ENCODE measurements around the gene GDAP1L1.

GDAP1L1 gene

GRCh38 chr20:44255942-44256341, 8.8 kb downstream of the GDAP1L1 start:
- Mint-ChIP-seq H3K27ac (no peak overlapping the region), H3K4me3 (no peak overlapping the region), H3K36me3 (ENCODE audit: low read depth) (no peaks in the 10 kb centered on the region), H3K27me3 (ENCODE audit: low read depth) (no peaks in the 10 kb centered on the region), H3K4me1 (ENCODE audit: low read depth) (no peaks in the 10 kb centered on the region), H3K9me3 (no peaks in the 10 kb centered on the region)

DNA sequence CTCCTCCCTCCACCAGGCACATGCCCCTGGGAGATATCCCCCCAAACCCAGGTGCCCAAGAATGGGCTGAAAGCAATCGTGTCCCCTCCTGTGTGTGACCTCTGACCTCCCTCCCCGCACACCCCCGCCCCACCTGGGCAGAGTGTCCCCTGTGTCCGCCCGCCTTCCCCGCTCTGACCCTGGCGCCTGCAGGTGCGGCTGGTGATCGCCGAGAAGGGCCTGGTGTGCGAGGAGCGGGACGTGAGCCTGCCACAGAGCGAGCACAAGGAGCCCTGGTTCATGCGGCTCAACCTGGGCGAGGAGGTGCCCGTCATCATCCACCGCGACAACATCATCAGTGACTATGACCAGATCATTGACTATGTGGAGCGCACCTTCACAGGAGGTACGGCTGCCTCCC, 9.9 kb downstream of the GDAP1L1 start:
- H3K9me3 Mint-ChIP-seq = no peaks in the 10 kb centered on the region

DNA sequence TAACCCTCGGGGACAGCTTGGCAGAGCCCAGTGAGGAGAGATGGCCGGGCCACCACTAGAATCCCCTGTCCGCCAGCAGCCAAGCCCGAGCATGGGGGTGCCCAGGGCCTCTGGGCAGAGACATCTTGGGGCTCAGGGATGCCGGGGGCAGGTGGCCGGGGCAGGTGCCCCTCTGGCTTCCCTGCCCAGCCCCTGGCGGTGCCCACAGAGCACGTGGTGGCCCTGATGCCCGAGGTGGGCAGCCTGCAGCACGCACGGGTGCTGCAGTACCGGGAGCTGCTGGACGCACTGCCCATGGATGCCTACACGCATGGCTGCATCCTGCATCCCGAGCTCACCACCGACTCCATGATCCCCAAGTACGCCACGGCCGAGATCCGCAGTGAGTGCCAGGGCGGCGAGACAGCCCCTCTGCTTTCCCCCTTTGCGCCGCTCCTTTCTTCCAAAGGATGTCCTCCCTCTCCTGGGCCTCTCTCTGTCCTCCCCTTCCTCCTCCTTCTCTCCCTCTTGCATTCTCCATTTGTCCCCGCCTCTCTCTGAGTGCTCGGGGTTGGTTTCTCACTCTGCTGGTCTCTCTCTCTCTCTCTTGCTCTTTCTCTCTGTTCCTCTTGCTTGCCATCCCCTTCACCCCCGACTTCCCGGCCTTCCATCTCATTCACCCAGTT, 11.2 kb downstream of the GDAP1L1 start:
- Mint-ChIP-seq H3K36me3 (ENCODE audit: low read depth) (no peaks in the 10 kb centered on the region), H3K9me3 (no peaks in the 10 kb centered on the region), H3K4me1 (ENCODE audit: low read depth) (no peaks in the 10 kb centered on the region), H3K4me3 (no peak overlapping the region), H3K27ac (no peak overlapping the region), H3K27me3 (ENCODE audit: low read depth) (no peaks in the 10 kb centered on the region)

More for the DNA sequence above, 9.9 kb downstream of the GDAP1L1 start:
- no peaks in the 10 kb centered on the region for H3K27me3 Mint-ChIP-seq (ENCODE audit: low read depth)
- no peaks in the 10 kb centered on the region for H3K4me1 Mint-ChIP-seq (ENCODE audit: low read depth)
- no peak overlapping the region for H3K27ac Mint-ChIP-seq
- no peaks in the 10 kb centered on the region for H3K36me3 Mint-ChIP-seq (ENCODE audit: low read depth)
- H3K4me3 Mint-ChIP-seq = no peak overlapping the region

DNA sequence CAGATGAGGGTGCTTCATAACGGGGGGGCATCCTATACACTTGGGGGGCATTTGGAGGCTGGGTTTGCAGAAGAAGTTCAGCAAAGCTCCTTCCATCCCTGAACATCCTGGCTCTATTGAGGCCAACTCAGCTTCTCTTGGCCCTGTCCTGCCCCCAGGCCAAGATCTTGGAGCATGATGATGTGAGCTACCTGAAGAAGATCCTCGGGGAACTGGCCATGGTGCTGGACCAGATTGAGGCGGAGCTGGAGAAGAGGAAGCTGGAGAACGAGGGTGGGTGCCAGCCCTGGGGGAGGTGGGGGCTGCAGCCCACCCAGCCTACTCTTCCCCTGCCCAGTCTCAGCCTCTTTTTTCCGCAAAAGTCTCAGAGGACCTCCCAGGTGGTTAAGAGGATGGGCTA, 17.2 kb downstream of the GDAP1L1 start:
- H3K27me3 Mint-ChIP-seq (ENCODE audit: low read depth) = no peaks in the 10 kb centered on the region
- H3K27ac Mint-ChIP-seq = no peak overlapping the region
- H3K9me3 Mint-ChIP-seq = no peaks in the 10 kb centered on the region
- no peaks in the 10 kb centered on the region for H3K4me1 Mint-ChIP-seq (ENCODE audit: low read depth)
- H3K36me3 Mint-ChIP-seq (ENCODE audit: low read depth) = no peaks in the 10 kb centered on the region
- H3K4me3 Mint-ChIP-seq = no peak overlapping the region

- Mint-ChIP-seq H3K27ac (no peak overlapping the region), H3K4me3 (no peak overlapping the region), H3K9me3 (no peaks in the 10 kb centered on the region)
Observed at GRCh38 chr20:44268802-44269201, 21.7 kb downstream of the GDAP1L1 start.

GRCh38 chr20:44271915-44272663, 25.0 kb downstream of the GDAP1L1 start:
- no peak overlapping the region for H3K27ac Mint-ChIP-seq
- no peaks in the 10 kb centered on the region for H3K9me3 Mint-ChIP-seq
- H3K27me3 Mint-ChIP-seq (ENCODE audit: low read depth) = no peaks in the 10 kb centered on the region
- no peak overlapping the region for H3K4me3 Mint-ChIP-seq
- no peaks in the 10 kb centered on the region for H3K36me3 Mint-ChIP-seq (ENCODE audit: low read depth)
- H3K4me1 Mint-ChIP-seq (ENCODE audit: low read depth) = no peaks in the 10 kb centered on the region

More at GRCh38 chr20:44268802-44269201, 21.7 kb downstream of the GDAP1L1 start:
- H3K4me1 Mint-ChIP-seq (ENCODE audit: low read depth) = no peaks in the 10 kb centered on the region
- no peaks in the 10 kb centered on the region for H3K36me3 Mint-ChIP-seq (ENCODE audit: low read depth)
- no peaks in the 10 kb centered on the region for H3K27me3 Mint-ChIP-seq (ENCODE audit: low read depth)

DNA sequence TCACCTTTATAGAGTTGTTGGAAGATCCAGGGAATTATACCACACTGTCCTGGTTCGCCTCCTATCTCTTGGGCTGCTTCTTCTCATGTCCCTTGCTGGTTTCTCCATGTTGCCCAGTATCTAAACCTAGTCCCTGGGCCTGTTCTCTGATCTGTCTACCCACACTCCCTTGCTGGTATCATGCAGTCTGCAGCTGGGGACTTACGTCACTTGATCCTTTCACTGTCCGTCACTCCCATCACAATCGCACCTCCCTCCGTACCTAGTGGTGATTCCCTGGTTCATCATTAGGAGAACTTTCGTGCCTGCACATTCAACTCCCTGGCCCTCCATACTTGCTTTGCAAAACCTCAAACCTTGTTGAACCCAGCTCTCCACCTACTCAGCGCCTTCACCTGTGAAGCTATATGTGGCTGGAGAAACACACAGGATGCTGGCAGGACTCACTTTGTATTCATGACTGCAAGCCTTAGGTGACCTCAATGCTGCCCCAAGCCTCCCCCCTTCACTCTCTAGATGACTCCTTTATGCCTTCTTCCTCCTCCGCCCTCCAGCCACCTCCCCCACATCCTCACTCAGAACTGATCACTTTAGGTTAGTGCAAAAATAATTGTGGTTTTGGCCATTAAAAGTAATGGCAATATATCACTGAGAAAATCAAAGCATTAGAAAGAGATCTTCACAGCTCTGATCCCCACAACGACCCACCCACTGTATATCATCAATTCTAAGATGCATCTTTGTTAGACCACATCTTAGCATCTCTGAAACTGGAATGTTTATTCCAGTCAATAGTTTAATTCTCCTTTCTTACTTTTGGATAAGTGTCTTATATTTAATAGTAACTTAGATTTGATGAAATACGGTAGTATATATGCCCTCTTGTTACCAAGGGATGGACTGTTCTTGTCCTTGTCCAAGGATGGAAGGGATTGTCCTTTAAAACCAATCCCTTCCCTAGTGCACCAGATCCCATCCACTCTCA, 26.4 kb downstream of the GDAP1L1 start:
- H3K4me3 Mint-ChIP-seq = no peak overlapping the region
- H3K4me1 Mint-ChIP-seq (ENCODE audit: low read depth) = no peaks in the 10 kb centered on the region
- H3K36me3 Mint-ChIP-seq (ENCODE audit: low read depth) = no peaks in the 10 kb centered on the region
- no peak overlapping the region for H3K27ac Mint-ChIP-seq
- H3K27me3 Mint-ChIP-seq (ENCODE audit: low read depth) = no peaks in the 10 kb centered on the region
- H3K9me3 Mint-ChIP-seq = no peaks in the 10 kb centered on the region

DNA sequence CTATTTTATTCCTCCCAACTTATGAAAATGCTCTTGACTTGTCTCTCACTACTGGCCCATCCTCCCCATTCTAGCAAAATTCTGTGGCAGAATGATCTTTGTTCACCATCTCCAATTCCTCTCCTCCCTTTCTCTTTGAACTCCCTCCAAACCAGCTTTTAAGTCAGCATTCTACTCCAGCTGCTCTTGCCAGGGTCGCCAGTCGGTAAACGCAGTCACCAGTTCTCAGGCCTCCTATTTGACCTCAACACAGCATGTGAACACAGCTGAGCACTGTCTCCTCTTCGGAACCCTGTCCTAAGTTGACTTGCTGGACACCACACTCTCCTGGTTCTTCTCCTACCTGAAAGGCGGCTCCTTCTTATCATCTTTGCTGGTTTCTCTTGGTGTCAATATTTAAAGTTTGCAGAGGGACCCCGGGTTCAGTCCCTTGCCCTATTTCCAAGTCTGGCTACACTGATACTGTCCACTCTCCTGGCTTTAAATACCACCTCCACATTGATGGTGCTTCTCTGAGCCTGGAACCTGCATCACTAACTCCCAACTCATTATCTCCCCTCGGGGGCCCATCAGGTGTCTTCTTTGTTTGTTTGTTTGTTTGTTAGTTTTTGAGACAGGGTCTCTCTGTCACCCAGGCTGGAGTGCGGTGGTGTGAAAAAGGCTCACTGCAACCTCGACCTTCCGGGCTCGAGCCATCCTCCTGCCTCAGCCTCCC, 27.4 kb downstream of the GDAP1L1 start:
- H3K27me3 Mint-ChIP-seq (ENCODE audit: low read depth) = no peaks in the 10 kb centered on the region
- no peaks in the 10 kb centered on the region for H3K4me1 Mint-ChIP-seq (ENCODE audit: low read depth)
- H3K27ac Mint-ChIP-seq = no peak overlapping the region
- H3K36me3 Mint-ChIP-seq (ENCODE audit: low read depth) = no peaks in the 10 kb centered on the region
- H3K9me3 Mint-ChIP-seq = no peaks in the 10 kb centered on the region
- H3K4me3 Mint-ChIP-seq = no peak overlapping the region

DNA sequence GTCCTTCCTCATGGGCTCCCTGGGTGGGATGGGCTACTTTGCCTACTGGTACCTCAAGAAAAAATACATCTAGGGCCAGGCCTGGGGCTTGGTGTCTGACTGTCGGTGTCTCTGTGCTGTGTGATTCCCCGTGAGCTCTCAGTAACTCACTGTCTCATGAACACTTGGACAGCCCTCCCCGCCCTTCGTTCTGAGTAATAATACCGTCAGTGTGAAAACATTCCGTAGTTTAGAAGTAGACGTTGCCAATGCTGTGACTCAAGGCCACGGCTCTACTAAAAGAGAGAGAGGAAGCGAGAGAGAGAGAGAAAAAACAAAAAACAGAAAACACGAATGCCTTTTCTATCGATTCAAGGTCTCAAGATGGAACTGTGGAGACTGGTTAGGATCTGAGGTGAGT, 32.1 kb downstream of the GDAP1L1 start:
- no peaks in the 10 kb centered on the region for H3K4me1 Mint-ChIP-seq (ENCODE audit: low read depth)
- no peaks in the 10 kb centered on the region for H3K9me3 Mint-ChIP-seq
- no peak overlapping the region for H3K4me3 Mint-ChIP-seq
- no peaks in the 10 kb centered on the region for H3K36me3 Mint-ChIP-seq (ENCODE audit: low read depth)
- no peaks in the 10 kb centered on the region for H3K27me3 Mint-ChIP-seq (ENCODE audit: low read depth)
- no peak overlapping the region for H3K27ac Mint-ChIP-seq

GRCh38 chr20:44280387-44280786, 33.3 kb downstream of the GDAP1L1 start:
- Mint-ChIP-seq H3K4me3 (no peak overlapping the region), H3K9me3 (no peaks in the 10 kb centered on the region), H3K36me3 (ENCODE audit: low read depth) (no peaks in the 10 kb centered on the region), H3K27ac (no peak overlapping the region), H3K27me3 (ENCODE audit: low read depth) (no peaks in the 10 kb centered on the region), H3K4me1 (ENCODE audit: low read depth) (no peaks in the 10 kb centered on the region)

DNA sequence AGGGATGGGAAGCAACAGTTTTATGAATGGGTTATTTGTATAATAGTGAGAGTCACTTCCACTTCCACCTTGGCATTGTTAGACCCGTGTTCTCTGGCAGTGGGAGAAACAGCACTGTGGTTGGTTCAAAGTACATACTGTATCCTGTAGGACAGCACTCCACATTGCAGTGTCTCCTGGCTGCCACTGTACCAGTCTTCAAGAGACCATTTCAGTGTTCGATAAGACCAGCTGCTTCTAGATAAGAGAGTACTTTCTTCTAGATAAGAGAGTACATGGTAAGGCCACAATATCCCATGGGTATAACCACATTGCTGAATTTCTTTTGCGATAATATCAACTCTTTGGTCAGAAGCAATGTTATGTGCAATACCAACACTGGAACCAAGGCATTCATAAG, 35.1 kb downstream of the GDAP1L1 start:
- Mint-ChIP-seq H3K9me3 (no peaks in the 10 kb centered on the region), H3K36me3 (ENCODE audit: low read depth) (no peaks in the 10 kb centered on the region), H3K4me3 (no peak overlapping the region), H3K27me3 (ENCODE audit: low read depth) (no peaks in the 10 kb centered on the region), H3K4me1 (ENCODE audit: low read depth) (no peaks in the 10 kb centered on the region), H3K27ac (no peak overlapping the region)

- Mint-ChIP-seq H3K4me1 (ENCODE audit: low read depth) (no peaks in the 10 kb centered on the region), H3K27ac (no peak overlapping the region), H3K36me3 (ENCODE audit: low read depth) (no peaks in the 10 kb centered on the region), H3K27me3 (ENCODE audit: low read depth) (no peaks in the 10 kb centered on the region), H3K9me3 (no peaks in the 10 kb centered on the region), H3K4me3 (no peak overlapping the region)
Observed at GRCh38 chr20:44284032-44284431, 36.9 kb downstream of the GDAP1L1 start.

DNA sequence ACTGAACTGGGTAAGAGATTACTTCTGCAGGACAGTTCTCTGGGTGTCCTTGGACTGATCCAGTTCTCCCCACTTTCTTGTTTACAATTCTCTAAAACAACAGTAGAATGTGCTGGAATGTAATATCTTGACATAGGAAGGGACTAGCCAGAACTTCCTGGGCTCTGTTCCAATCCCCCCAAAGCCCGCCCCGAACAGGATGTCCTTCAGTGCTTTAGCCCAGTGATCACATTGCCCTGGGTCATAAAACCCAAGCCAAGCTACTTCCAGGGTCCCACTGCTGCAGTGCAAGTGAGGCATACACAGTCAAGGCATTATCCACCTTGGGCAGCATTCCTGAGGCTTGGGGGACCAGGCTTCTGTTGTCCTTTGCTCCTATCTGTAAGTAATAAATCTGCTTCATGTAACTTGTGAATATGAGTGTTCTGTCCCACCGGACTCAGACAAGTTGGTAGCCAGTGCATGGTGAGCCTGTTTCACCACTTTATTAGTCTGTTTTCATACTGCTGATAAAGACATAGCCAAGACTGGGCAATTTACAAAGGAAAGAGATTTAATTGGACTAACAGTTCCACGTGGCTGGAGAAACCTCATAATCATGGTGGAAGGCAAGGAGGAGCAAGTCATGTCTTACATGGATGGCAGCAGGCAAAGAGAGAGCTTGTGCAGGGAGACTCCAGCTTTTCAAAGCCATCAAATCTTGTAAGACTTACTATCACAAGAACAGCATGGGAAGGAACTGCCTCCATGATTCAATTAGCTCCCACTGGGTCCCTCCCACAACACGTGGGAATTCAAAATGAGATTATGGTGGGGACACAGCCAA, 40.4 kb downstream of the GDAP1L1 start:
- Mint-ChIP-seq H3K4me1 (ENCODE audit: low read depth) (no peaks in the 10 kb centered on the region), H3K4me3 (no peak overlapping the region), H3K27ac (no peak overlapping the region), H3K27me3 (ENCODE audit: low read depth) (no peaks in the 10 kb centered on the region), H3K36me3 (ENCODE audit: low read depth) (no peaks in the 10 kb centered on the region), H3K9me3 (no peaks in the 10 kb centered on the region)

All from T-helper 1 cell treated with Interleukin-12 subunit alpha and Interleukin-12 subunit beta and Interleukin-4 antibody, amounts not matched to agents 30 μg/mL and 1 μg/mL, for 36 hours (primary cell).